NT2/D1 (cell line): Measurements from ENCODE around the gene GPR17.

Experiments used
- SUZ12 ChIP-seq: IDR thresholded peaks from 2 replicates; pipeline ENCODE4 v1.6.1; 2011; ENCODE audit not compliant: insufficient read length, insufficient read depth; ENCODE audit errors: extremely low read depth
- YY1 ChIP-seq: IDR thresholded peaks from 2 replicates; pipeline ENCODE4 v1.6.1; 2011; ENCODE audit not compliant: insufficient read length, insufficient read depth
- ZNF274 ChIP-seq: IDR thresholded peaks from 2 replicates; pipeline ENCODE4 v1.6.1; 2011; ENCODE audit warnings: mild to moderate bottlenecking, low read depth, low read length

GRCh38 chr2:127678531-127678930, 32.6 kb downstream of the GPR17 start:
- TF ChIP-seq SUZ12: no peak
- TF ChIP-seq YY1: no peak
- no peak for TF ChIP-seq ZNF274
